Measurements from ENCODE around the gene HOOK1.

- TF ChIP-seq CTCF (conservative IDR thresholded peaks at IDR 0.05; ENCODE audit: low read length): no peak
- TF ChIP-seq EZH2phosphoT487 (IDR thresholded peaks at IDR 0.05; ENCODE audit: borderline replicate concordance): no peak
Observed at GRCh38 chr1:59768792-59769735, 45.7 kb upstream of the HOOK1 start.

Measured in Loucy (cell line).